NOMO-1 treated with dmso at 0.1 percent for 144 hours (cell line): Measurements from ENCODE around the gene DRC1.

Source experiments
- DNase-seq: peaks from one replicate; lab custom pipeline; 2025; ENCODE audit not compliant: unreplicated experiment; lab: John Stamatoyannopoulos, UW

The DRC1 gene

GRCh38 chr2:26442301-26442700 is 40.6 kb downstream of the DRC1 start:
- DNase-seq = no peak

- no peak for DNase-seq
Observed at GRCh38 chr2:26442707-26443106, 41.0 kb downstream of the DRC1 start.

DNA sequence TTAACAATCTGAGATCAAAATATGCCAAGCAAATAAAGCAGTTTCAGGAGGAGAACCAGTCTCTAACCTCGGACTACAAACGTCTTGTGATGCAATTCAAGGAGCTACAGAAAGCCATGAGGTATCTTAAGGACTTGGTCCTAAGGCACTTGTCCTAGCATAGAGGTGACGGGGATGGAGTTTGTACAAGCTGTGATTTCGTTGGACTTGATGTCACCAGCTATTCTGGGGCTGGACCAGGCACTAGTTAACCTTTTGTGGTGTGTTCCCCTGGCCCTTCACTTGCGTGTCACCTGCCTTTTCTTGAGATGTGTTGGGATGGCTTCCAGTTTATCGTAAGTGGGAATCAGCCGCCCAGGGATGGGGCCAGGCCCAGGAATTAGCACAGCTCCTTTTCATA is 42.5 kb downstream of the DRC1 start:
- DNase-seq = no peak

GRCh38 chr2:26448651-26449050 is 46.9 kb downstream of the DRC1 start:
- DNase-seq = no peak

GRCh38 chr2:26449278-26450030 is 47.7 kb downstream of the DRC1 start:
- no peak for DNase-seq

GRCh38 chr2:26450031-26450635 is 48.4 kb downstream of the DRC1 start:
- DNase-seq = no peak

GRCh38 chr2:26451700-26452099 is 50.0 kb downstream of the DRC1 start:
- no peak for DNase-seq

DNA sequence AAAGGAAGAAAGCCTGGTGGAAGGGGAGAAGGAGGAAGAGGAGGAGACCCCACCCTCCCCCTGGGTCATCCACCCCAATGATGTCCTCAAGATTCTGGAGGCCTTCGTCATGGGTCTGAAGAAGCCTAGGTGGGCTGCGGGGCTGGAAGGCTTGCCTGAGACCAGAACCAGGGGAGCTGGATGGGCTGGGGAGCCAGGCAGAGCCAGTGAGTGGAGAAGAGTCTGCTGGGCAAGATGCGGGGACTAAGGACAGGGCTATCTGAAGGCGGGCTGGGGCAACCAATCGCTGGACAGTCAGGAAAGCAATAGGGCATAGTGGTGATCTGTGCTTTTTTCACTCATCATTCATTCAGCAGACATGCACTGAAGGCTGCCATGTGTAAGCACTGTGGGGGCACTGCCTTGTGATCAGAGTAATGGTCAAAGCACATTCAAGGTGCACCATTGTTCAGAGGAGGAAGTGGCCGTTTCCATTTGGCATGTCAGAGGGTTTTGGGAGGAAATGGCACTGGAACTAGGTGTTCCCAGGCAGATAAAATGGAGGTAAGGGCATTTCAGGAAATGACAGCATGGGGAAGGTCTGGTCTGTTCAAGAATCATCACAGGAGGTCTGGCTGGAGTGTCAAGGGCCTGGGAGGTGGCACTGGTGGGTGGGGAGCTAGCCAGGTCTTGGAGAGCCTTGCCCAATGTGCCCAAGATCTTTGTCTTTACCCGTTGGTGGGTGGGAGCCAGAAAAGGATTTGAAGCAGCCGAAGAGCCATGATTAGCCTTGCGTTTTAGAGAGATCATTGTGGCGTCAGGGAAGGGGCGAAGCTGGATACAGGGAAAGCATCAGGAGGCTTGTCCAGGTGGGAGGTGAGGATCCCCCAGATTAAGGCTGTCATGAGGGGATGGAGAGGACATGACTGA is 52.0 kb downstream of the DRC1 start:
- DNase-seq = no peak

DNA sequence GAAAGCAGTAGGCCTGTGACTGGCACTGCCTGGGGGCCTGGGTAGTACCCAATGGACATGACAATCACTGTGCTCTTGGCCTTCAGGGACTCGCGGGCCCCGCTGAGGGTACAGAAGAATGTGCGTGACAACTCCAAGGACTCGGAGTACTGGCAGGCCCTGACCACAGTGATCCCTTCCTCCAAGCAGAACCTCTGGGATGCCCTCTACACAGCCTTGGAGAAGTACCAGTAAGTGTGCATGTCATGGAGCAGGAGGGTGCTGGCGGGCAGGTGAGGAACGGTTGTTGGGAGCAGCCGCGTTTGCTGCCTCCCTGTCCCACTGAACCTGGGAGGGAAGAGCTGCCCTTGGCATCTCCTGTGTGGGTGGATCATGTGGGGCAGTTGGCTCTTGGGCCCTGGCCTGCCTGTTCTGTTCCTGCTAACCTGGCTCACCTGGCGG is 52.9 kb downstream of the DRC1 start:
- no peak for DNase-seq

GRCh38 chr2:26455037-26455669 is 53.4 kb downstream of the DRC1 start:
- no peak for DNase-seq

DNA sequence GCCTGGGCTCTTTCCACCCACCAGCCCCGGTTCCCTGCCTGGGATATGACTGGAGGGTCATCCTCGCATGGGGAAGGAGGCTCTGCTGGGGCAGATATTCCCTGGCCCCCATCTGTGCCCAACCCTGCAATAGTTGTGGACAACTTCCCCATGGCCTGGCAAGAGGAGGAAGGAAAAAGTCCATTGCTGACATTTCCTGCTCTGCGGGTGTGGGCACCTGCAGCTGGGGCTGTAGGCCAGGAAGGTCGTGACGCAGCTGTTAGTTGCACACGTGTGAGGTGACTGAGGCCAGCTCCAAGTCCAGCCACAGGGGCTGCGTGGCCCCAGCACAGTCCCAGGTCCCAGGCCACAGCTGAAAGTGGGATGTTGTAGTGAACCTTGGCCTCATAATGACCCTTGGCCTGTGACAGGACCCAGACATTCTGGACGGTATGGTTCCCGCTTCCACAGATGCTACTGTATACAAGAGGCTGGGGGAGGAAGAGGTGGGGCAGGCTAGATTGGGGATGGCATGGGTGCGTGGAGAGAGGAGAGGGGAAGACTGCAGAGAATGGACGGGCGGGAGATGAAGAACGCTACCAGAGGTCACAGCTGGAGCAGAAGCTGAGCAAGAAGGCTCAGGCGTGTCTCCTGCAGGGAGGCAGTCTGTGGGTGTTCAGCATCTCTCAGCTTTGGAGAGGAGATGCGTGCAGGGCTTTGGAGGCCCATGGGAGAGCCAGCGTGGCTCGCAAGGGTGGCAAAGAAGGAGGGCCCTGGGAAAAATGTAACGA is 54.1 kb downstream of the DRC1 start:
- DNase-seq = no peak

GRCh38 chr2:26456440-26457250 is 54.9 kb downstream of the DRC1 start:
- DNase-seq = peak; percentile 23

DNA sequence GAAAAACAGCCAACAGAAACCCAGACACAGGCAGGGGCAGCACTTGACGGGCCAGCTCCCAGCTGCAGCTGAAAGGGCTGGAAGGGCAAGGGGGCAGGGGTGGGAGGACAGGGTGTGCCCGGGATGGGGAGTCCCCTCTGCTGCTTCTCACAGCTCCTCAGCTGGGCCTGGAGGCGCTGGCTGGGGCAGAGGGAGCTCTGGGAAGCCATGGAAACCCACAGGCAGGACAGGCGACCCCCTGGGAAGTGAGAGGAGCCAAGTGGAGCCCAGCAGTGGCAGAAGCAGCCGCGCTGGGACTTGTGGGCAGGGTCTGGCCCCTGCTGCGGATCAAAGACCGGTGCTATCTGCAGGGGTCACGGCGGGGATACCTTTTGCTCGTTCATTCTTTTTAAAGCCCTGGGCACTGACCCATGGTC is 55.5 kb downstream of the DRC1 start:
- no peak for DNase-seq

- no peak for DNase-seq
Observed at GRCh38 chr2:26457695-26458364, 56.1 kb downstream of the DRC1 start.

DNA sequence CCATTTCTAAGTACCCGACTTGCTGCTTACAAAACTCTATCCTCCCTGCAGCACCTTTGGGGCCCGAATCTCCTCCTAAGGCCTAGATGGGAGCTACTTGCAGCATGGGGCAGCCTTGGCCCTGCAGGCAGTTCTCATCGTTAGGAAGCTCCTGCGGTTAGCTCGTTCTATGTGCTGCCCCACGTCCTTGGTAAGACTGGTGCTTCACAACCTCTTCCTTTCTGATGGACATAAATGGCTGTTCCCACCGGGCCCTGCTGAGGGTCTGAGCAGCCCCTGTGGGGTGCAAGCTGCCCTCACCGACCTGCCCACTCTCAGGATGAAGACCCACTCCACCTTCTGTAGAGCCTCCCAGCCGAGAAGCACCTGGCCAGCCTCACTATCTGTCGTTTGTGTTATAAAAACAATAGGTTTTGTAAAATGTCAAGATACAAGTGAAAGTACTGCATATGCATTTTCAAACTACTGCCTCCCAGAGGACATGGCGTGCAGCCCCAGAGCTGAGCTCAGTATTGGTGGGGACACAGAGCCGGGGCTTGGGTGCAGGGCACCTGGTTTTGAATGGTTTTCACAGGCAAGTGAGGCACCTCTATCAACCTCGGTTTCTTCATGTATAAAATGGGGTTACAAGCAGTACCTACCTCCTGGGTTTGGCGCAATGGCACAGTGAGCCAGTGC is 56.8 kb downstream of the DRC1 start:
- no peak for DNase-seq

DNA sequence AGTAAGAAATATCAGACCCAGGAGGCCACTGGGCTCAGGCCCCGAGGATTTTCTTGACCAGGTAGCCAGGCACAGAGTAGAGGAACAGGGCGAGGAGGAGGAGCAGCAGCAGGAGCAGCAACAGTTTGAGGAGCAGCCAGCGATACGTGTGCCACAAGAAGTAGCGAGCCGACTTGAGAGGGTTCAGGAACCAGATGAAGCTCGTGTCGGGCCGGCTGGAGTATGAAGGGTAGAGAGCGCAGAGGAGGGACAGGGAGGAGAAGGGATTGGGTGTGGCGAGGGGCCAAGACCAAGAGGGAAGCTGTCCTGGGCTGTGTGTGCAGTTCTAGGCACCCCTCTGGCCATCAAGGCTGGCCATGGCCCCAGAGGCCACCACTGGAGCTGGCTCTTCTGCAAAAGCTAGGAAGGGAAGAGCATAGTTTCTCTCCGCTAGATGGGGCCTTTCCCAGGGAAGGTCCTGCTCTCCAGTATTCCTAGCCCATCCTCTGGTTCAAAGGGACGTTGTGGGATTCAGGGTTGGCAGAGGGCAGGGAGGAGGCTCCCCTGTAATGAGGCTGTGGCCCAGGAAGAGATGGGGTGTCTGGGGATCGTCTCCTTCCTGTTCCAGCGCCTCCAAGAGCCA is 58.4 kb downstream of the DRC1 start:
- DNase-seq = no peak

DNA sequence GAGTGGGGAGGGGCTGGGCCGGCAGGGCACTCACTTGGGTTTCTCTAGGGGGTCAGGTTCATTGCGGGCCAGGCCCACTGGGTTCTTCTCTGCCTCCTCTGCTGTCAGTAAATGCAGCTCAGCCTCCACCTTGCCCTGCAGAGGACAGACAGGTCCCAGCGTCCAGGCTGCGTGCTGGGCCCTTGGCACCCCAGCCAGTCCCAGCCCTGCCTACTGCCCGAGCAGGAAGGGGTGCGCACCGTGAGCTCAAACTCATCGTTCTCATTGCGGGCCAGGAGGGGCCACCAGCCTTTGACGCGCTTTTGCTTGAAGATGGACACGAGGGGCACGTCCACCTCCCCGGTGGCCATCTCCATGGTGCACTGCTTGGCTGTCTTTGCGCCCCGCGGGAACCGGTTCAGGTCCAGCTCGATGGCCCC is 58.9 kb downstream of the DRC1 start:
- DNase-seq = no peak

DNA sequence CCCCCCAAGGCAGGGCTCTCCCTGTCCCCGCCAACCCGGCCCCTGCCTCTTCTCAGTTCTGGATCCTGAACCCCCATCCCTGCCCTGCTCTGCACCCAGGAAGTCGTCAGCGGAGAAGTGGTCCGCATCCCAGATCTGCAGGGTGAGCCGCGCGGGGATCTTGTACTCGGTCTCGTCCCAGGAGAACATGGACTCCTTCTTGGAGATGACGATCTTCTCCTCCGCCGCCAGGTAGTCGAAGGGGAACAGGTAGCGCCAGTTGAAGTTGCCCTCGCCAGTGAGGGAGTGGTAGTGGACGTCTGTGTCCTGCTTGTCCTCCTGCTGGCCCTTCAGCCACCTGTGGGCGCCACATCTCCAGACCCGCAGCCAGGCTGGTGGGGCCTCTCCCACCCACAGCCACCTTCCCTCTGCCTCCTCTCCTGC is 59.9 kb downstream of the DRC1 start:
- no peak for DNase-seq
